ENCODE results near the gene TTC33.
"Not testable (repeated sequence)": the region's sequence is repeated elsewhere in the genome, so short reads cannot be mapped to it uniquely, and the experiment has no call there.

TTC33 gene

DNA sequence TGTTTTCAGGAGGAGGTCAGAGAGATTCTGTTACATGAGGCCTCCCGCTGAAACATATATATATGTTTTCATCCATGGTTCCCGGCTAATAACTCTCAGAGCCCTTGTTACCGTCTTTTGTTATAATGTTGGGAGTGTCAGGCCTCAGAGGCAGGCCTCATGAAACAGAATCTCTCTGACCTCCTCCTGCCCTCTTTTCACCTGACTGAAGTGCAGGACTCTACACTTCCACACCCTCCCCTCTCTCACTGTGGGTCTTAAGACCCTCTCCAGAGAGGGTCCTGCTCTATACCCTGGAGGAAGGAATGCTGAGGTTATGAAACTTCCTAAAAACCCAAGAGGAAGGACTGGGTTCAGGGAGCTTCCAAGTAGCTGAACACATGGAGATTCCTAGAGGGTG lies 104.6 kb downstream of the TTC33 start:
- no peak for DNase-seq

DNA sequence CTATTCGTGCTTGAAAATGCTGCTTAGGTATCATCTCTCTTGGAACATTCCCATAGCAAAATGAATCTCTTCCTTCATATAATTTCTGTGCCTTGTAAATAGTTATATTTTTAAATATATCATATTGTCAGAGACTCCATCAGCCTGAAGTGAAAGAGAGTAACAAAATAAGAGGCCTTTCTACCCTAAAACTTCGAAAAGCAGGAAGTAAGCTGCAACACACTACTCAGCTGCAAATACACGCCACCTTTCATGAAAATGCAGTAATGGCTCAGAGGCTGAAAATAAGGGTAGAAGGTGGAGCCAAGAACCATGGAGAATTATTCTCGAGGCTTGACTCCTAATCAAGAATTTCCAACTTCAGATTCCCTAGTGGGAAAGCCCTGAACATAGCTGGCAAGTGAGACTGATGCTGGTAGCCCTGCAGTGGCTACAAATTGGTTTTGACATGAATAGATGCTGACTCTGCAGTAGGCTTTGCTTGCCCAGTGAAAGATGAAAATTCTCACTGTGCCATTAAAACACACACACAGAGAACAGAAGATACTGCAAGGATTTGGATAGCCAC lies 106.2 kb downstream of the TTC33 start:
- DNase-seq, result no peak

DNA sequence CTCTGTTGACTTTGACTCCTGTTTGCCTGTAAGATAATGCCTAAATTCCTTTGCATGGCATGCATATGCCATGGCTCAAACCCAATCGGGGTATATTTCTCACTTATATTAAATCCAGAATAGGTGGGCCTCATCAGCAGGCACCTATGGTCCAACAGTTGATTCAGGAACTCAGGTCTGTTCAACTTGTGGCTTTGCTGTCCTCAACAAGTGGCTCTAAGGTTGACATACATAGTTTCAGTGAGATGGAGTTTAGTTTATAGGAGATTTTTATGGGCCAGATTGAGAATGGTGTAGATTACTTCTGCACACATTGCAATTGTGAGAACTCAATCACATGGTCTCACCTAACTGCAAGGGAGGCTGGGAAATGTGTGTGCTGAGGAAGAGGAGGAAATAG lies 107.6 kb downstream of the TTC33 start:
- no peak for DNase-seq

DNA sequence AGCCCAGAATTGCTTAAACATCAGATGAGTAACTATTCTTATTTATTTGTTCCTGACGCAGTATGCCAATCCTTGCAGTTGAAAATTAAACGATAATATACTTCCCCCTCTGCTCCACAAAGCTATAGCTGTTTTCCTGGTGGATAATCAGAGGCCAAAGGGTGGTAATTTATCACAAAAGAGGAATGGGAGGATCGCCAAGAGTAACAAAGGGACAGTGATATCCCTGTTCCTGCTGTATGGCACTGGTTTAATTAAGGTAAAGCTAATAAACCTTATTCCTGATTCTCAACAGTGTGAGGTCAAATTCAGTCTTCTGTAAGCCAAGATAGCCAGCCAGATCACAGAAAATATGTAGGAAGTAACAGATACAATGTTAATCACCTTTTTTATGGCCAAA lies 109.5 kb downstream of the TTC33 start:
- no peak for DNase-seq

DNA sequence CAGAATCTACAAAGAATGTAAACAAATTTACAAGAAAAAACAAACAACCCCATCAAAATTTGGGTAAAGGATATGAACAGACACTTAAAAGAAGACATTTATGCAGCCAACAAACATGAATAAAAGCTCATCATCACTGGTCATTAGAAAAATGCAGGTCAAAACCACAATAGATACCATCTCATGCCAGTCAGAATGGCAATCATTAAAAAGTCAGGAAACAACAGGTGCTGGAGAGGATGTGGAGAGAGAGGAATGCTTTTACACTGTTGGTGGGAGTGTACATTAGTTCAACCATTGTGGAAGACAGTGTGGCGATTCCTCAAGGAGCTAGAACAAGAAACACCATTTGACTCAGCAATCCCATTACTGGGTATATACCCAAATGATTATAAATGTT lies 116.2 kb downstream of the TTC33 start:
- not testable (repeated sequence) for DNase-seq

DNA sequence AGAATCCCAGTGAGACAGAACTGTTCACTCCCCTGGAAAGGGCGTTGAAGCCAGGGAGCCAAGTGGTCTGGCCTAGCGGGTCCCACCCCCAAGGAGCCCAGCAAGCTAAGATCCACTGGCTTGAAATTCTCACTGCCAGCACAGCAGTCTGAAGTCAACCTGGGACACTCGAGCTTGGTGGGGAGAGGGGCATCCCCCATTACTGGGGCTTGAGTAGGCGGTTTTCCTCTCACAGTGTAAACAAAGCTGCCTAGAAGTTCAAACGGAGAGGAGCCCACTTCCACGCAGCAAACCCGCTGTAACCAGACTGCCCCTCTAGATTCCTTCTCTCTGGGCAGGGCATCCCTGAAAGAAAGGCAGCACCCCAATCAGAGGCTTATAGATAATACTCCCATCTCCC lies 121.2 kb downstream of the TTC33 start:
- DNase-seq, result no peak

DNA sequence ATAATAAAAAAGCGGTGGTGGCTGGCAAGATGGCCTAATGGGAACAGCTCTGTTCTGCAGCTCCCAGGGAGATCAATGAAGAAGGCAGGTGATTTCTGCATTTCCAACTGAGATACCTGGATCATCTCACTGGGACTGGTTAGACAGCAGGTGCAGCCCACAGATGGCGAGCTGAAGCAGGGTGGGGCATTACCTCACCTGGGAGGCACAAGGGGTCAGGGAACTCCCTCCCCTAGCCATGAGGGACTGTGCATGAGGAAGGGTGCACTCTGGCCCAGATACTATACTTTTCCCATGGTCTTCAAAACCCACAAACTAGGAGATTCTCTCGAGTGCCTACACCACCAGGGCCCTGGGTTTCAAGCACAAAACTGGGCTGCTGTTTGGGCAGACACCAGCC lies 121.6 kb downstream of the TTC33 start:
- no peak for DNase-seq

DNA sequence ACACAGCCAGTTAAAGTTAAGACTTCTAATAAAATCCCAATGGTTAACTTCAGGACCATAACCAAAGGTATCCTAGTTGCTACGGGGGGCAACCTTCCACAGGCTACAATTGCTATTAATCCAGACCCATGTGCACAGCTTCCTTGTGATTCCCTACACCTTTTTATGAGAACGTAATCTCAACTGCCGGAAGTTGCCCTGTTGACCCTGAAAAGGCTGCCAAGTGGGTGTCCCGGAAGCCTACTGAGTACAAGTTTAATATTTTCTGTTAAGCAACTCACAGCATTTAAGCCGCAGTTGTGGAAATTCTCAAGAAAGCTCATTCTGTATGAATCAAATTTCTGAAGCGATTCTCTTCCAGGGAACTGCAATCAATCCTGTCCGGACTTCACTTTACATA lies 124.5 kb downstream of the TTC33 start:
- no peak for DNase-seq

DNA sequence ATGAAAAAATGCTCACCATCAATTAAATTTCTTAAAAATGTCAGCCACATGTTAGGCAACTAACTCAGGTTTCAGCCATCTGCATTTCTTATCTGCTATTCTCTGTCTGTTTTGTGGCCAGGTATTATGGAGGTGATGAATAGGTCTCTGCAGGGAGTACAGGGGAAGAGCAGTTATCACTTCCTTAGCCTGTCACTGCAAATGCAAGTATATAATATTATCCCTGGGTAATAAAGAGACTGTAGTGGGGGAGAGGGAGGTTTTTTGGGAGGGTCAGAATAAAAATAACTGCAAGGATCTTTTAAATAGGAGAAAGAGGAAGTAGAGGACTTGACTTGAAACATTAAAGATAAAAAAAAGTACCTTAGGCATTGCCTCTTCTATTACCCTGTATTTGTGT lies 125.6 kb downstream of the TTC33 start:
- DNase-seq, result no peak

DNA sequence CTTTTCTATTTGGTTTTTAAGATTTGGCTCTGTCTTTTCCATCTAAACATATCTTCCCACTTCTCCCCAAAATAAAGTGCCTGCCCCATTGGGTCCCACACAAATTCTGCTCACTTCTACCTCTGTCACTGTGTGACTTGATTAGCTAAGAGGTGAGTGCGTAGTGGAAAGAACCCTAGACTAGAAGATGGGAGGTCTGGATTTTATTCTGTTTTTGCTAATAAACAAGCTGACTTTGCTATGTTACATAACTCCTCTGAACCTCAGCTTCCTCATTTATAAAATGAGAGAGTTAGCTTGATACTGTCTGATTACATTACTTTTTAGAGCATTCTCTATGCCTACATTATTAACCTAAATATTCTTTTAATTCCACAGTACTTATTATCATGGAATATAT lies 127.4 kb downstream of the TTC33 start:
- no peak for DNase-seq

DNA sequence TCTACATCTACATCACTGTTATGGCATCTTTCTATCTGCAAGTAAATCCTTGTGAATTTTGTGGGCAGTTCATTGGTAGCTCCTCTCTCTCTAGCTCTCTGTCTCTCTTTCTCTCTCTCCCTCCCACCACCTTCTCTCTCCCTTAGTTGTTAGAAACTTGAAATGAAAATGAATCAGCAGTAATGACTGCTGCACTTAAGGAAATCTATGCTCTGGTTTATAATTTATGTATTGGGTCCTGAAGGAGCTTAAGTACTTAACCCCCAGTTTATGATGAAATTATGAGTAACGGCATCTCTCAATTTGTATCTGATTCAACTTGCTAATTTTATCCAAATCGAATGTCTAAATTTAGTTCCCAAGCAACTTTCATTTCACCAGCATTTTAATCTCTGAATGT lies 128.1 kb downstream of the TTC33 start:
- no peak for DNase-seq

DNA sequence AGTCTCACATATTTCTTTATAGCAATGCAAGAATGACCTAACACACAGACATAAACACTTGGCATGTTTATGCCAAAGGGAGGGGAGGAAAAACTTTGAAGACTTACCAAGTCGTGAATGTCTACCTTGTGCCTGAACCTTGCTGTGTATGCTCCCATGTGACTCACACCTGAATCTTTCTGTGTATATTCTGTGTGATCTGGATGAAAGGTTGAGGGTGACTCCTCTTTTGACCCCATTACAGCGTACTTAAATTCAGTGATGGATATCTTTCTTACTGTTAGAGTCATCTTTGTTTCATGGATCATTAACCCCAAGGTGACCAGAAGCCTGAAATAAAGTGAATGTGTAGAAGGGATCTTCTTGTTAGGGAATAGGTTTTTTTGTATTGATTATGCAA lies 129.0 kb downstream of the TTC33 start:
- no peak for DNase-seq

DNA sequence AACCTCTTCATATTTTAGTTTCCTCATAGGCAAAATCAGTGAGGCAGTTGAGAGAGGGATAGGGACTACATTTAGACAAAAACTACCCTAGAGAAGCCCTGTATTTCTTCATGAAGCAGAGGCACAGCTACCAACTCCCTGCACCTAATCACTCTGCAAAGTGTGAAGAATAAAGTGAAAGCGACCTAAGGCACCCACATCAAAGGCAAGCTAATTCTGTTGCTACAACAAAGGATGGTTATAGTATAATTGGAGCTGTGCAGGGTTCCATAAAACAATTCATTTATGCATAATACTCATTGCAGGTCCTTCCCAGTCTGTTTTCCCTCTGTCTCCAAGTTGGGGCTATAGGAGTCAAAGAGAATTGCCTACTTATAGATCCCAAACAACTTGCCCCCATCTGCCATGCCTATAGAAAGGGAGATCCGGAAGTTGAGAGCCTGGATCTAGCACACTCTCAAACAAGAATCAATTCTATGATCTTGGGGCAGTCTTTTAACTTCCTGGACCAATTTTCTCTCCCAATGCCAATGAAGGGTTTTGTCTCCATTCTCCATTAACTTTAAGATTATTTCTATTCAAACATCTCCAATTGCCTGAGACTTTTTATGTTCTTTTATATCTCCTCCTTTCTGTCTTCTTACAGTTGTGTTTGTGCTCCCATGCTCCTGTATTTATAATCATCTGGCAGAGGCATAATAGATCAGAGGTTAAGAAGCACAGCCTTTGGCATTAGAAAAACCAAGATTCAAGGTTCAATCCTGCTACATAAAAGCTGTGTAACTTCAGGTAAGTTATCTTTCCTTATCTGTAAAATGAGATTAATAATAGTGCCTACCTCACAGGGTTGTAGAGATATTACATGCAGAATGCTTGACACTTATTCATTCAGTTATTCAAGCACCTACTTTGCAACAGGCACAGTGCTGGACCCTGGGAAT lies 132.0 kb downstream of the TTC33 start:
- no peak for DNase-seq

DNA sequence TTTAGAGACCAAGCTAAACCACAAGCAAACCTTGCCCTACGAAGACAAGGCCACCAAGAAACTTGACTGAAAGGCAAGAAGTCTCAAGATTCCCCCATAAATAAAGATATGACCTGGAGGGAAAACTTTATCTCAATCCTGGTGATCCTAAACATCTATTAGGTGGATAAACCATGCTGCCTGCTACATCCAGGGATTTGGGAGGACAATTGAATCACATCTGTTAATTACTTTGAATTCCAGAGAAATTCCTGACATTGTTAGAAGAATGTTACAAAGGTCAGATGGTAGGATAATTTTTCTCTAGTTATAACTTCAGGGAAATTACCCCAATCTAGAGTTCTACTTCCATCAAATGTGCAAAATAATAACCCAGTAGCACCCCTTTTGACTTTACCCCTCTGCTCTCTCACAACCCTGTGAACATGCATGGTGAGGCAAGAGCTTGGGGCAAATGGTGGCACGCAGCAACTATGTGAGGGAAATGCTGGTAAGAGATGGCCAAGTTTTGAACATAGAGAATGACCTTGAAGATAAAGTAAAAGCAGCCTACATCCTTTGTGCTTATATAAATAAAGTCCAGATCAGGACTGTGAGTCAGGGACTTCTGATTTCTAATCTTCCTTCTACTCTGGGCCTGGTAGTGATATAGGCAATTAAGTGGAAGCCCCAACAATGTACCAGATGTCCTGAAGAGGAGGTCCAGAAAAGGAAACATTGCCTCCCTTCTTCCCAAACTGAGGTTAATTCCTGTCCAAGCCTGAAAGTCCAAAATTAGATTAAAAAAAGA lies 133.1 kb downstream of the TTC33 start:
- no peak for DNase-seq

DNA sequence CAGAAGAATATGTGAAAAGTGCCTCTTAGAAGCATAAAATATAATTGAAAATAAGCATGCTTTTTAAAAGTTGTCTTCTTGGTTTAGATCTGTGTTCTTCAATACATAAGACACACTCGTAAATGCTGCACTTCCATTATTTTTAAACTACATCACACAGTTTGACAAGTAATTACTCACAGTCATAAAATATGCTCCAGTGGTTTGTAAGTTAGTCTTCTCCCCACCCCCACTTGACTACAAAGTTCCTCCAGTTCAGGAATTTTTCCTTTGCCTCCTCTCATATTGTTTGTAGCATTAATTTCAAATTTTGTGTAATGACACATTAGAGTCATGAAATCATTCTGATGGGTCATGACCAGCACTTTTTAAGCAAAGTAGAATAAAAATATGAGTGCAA lies 136.3 kb downstream of the TTC33 start:
- no peak for DNase-seq

DNA sequence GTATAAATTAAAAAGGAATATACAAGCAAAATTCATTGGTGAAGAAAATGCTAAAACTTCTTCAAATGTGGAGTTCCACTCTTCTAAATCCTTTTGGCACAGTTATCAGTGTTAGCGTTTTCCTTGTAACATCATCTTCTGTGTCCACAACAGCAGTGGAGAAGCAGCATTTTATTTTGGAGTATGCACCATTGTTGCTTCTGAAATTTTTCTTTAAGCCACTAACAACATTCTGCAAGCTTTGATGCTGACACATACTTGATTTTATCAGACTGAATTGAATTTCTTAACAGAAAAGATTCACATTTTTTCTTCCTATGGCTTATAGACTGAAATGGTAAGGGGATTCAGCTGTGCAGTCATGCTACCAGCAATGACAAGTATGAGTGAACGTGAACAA lies 136.8 kb downstream of the TTC33 start:
- DNase-seq, result no peak

DNA sequence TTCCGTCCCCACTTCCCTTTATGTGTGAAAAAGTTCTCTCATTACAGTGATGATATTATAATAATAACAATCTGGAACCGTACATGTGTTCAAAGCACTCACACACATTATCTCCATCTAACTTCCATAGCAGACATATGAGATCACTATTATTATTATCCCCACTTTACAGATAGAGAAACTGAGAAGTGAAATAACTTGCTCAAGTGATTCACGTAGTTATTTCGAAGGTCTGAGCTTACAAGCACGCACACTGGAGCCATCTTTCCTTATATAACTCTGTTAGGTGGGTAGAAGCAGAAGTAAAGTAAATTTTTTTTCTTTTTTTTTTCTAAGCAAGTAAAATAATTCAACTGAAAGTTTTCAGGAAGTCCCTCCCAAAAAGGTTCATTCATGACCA lies 139.0 kb downstream of the TTC33 start:
- DNase-seq, result no peak

DNA sequence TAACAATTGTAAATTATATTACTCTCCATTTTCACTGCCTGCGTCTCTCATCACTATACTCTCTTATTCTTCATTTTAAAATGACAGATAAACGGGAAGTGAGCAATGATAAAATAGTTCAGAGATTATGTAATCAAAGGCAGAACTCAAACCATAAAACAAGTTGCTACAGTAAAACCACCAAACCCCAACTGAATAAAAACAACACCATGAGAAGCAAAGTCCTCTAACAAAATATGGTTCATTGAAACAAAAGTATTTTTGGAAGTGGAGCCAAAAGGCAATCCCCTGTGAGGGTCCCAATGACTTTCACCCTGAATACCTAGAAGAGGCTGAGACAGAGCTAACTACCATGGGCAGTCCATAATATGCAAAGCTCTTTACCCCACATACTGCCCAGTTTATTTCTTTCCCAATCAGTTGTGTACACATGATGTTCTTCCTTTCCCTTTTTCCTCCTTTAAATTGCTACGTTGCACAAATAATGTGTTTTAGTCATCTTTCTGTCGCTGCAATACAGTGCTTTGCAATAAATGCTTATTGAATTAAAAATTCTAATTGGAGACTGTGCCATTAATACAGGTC lies 140.1 kb downstream of the TTC33 start:
- no peak for DNase-seq

DNA sequence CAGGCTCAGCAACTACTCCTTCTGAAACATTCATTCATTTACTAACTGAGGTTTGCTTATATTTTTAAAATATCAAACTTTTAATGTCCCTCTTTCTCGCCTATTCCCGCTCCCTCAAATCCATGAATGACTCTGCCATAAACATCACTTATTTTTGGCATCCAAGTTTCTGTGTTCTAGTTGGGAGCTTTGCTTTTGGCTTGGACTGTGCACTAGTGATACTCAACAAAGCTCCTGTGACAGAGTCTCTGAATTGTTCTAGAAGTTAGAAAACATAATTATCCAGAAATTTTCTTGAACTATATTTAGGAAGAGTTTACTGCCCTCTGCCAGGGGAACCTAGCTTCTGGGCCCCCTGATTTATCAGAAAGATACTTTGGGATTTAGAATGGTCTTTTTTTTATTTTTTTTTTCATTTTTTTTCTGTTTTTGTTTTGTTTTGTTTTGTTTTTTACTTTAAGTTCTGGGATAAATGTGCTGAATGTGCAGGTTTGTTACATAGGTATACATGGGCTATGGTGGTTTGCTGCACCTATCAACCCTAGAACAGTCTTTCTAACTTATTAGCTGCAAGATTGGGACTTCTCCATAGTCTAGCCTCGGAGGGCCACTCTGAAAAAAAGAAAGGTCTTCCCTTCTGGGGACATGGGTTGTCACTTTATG lies 140.7 kb downstream of the TTC33 start:
- no peak for DNase-seq

DNA sequence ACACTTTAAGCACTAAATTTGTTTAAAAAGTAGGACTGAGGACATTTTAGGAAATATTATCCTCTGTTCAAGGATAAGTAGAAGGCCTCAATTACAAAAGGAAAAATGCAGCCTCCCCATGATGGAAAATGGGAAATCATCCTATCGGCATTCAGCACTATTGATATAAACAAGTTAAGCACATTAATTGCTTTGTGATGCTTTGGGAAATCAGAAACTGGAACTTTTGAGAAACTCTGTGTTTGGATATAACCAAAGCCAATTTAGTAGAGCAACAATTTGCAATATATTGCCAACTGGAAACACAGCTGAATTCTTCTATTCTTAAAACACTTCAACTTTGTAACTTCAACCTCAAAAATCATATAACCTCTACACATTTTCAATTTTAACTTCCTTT lies 141.3 kb downstream of the TTC33 start:
- no peak for DNase-seq

DNA sequence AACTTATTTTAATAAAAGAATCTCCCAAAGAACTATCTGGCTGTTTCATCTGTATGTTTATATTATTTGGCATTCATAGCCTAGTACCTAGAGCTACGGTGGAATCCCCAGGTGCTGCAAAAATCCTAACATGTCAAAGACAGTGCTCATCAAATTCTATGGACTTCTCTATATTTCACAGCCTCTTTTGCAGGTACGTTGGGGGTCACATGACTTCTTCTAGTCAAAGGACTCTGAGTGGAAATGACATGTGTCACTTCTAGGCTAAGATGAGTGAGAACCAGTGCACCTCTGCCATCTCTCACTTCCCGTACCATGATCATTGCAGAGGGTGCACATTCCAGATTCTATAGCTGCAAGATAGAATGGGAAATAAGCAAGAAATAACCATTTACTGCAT lies 148.6 kb downstream of the TTC33 start:
- DNase-seq, result no peak

DNA sequence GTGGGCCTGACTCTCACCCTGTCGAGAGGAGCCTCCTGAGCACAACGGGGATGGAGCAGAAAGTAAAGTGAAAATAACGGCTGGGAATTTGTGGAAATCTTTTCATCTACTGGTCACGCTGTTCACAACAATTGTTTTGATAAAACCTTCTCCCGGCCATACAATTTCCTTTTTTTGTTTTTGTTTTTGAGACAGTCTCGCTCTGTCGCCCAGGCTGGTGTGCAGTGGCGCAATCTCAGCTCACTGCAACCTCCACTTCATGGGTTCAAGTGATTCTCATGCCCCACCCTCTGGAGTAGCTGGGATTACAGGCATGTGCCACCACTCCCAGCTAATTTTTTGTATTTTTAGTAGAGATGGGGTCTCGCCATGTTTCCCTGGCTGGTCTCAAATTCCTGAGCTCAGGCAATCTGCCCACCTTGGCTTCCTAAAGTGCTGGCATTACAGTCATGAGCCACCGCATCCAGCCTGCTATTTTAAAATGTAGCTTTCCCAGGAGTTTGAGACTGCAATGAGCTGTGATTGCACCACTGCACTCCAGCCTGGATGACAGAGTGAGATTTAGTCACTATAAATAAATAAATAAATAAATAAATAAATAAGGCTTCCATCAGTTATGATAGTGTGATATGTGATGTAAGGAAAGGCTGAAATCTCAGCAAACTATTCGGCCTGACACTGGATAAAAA lies 149.5 kb downstream of the TTC33 start:
- DNase-seq, result no peak
